LHCN-M2 (cell line): Measurements from ENCODE around the gene ASXL2. TPM values are rescaled to one million over a fixed set of nuclear protein-coding genes. Genes with fewer than 3 reads are reported as not detected.

Experiments used
- DNase-seq: peaks from one replicate; pipeline ENCODE4 v3.0.0-alpha.2; 2012; ENCODE audit warnings: low read depth
- total RNA-seq: library from RNA; depleted of rRNA; stranded (reverse); fragments of >200 nt; gene quantifications from 2 replicates; pipeline ENCODE4 v1.2.3, GENCODE V29; 2014; rRNA removed

Gene ASXL2
- total RNA-seq, 1 experiment from 2014 or later, result 13.7 TPM

DNA sequence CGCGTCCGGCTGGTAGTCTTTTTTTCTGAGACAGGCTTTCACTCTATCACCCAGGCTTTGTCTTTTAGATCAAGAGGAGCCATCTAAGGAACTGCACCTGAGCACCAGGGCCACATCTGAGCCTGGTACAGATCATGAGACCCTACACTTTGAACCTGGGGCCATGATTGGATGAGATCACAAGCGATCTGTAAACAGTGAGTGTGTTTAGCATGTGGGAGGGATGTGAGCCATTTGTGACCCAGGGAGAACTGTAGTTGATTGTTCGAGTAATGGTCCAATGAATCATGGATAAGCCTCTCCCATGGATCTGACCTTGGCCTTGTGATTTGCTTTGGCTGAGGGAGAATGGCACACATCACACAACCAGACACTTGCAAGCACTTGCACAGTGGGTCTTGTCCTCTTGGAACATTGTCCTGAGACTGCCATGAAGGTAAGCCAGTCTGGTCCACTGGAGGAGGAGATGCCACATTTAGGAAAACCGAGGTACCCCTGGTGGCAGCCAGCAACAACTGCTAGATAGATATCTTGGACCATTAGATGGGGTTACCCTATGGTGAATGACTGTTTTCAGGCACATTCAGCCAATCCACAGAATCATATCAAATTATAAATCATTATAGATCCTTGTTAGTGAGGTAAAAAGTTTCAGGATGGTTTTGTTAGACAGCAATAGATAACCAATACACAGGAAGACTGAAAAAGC, 185.4 kb downstream of the ASXL2 start:
- DNase-seq, result no peak

DNA sequence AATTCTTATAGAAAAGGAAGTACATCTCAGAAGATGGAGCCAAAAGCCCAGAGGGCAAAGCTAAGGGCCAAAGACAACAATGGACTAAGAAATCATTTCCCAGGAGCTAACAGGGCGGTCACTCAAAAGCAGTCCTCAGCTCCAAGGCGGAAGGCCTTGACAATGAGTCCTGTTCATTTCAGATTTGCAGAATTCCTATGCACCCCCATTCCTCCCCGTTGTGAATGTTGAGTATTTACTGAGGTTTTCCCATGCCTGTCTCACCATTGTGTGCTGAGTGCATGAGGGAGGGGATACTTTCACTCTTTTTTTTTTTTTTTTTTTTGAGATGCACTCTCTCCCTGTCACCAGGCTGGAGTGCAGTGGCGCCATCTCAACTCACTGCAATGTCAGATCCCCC, 186.1 kb downstream of the ASXL2 start:
- no peak for DNase-seq

DNA sequence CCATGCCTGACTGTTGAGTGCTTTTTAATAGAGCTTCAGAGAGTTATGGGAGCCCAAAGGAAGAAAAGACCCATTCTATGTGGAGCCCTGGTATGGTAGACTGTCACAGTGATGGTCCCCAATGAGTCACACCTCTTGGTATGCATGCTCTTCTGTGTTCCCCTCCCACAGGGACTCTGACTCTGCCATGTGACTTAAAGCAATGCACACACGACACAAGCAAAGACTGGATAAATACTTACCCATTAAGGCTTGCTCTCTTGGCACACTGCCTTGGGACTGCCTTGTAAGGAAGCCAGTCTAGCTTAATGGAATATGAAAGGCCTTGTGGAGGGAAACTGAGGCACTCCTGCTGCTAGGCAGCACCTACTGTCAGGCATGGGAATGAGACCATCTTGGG, 188.2 kb downstream of the ASXL2 start:
- no peak for DNase-seq

DNA sequence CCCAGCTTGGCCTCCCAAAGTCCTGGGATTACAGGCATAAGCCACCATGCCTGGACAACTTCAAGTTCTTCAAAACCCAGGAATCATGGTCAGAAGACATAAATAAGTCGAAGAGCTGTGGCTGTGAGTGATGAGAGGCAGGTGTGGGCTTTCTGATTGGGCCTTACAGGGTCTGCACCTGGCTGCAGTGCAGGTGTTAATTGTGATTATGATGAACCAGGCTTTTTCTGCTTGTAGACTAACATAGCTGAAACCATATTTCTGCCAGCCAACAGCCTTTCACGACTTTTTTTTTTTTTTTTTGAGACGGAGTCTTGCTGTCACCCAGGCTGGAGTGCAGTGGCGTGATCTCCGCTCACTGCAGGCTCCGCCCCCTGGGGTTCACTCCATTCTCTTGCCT, 190.1 kb downstream of the ASXL2 start:
- no peak for DNase-seq

DNA sequence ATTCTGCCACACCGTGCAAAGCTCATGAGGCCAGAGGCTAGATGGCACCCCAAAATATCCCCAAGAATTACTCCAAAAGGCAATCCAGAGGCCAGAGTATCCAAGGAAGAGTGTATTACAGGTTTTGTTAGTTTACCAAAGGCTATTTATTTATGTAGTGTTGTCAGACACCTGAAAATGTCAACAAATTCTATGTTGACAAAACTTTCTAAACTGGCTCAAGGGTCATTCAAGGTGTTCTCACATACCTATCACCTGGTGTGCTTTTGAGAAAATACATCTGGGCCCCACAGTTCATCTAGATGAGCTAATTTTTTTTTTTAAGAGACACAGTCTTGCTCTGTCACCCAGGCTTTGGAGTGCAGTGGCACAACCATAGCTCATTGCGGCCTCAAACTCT, 192.5 kb downstream of the ASXL2 start:
- no peak for DNase-seq

DNA sequence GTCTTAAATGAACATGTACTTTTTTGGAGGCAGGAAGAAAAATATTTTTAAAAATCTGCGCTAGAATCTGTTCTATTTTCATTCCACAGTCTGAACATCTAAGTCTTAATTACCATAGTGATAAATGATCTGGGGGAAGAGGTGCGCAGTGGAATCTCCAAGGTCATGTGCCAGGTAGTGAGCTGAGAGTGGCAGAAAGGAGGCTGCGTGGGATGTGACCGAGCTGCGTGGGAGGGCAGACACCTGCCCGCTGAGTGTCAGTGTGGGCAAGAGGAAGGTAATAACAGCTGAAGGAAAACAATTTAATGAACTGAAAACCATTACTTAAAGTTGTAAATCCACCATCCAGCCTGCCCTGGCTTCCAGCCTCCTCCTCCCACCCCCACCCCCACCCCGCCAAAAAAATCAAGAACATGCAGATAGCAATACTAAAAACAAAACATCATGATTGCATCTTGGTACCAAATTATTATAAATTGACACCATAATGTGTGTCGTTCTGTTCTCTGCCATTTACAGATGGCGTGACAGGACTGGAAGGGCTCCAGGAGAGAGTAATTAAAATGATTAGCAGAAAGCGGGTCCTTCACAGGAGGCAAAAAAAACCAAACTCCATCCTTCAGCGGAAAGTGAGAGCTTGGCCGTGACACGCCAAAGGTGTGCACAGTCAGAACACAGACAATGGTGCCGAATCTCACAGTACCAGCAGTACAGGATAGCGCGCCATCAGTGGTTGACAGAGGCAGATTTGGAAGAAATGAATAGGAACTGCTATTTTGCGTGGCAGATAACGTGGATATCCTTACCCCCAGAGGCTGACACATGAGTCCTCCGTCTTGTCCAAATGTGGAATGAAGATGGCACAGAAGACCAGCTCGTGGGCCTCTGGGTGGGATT, 193.5 kb downstream of the ASXL2 start:
- no peak for DNase-seq

Other genes with a start within 250 kb of the ASXL2 start
- gene DTNB, start 204.9 kb downstream of the ASXL2 start, total RNA-seq, result 6.7 and 11.3 TPM in 2 replicates
- gene KIF3C, start 104.0 kb upstream of the ASXL2 start, total RNA-seq, result 9.0 and 9.3 TPM in 2 replicates
- 124 and 143 TPM in 2 replicates for gene RAB10, start 155.6 kb upstream of the ASXL2 start, total RNA-seq